AG04450 (cell line): ENCODE results near the gene IPP. TPM values are rescaled to one million over a fixed set of nuclear protein-coding genes. Genes with fewer than 3 reads are reported as not detected.

Source experiments
- CTCF ChIA-PET: fragments of 300-600, 350-600 bp; formaldehyde crosslinking; extraction: SDS; loops from one replicate; lab custom pipeline; 2022; ENCODE audit warnings: antibody characterized with exemption, inconsistent platforms; lab: Charles Lee
- POLR2A ChIA-PET: fragments of 350-600 bp; formaldehyde crosslinking; extraction: SDS; loops from one replicate; lab custom pipeline; 2021; ENCODE audit warnings: antibody characterized with exemption, inconsistent platforms; lab: Yijun Ruan, JAX
- DNase-seq: peaks from one replicate; pipeline ENCODE4 v3.0.0-alpha.2; 2011; ENCODE audit warnings: low read depth, low spot score
- H3K27ac ChIP-seq: one replicate; pipeline ENCODE4 v1.5.1; 2012; ENCODE audit warnings: low read depth, low read length, control low read depth
- H3K27me3 ChIP-seq: one replicate; pipeline ENCODE4 v1.6.0; 2012; ENCODE audit warnings: low read length; ENCODE audit not compliant: control insufficient read depth, insufficient read depth
- H3K4me3 ChIP-seq: 2 replicates; pipeline ENCODE4 v1.5.1; 2011; ENCODE audit warnings: mild to moderate bottlenecking, low read depth, low read length, control low read depth
- H3K9me3 ChIP-seq: 2 replicates; pipeline ENCODE4 v1.5.1; 2012; ENCODE audit warnings: low read length; ENCODE audit not compliant: control insufficient read depth, insufficient read depth
- CTCF ChIP-seq: IDR thresholded peaks from 2 replicates; pipeline ENCODE4 v1.5.1; 2011; ENCODE audit warnings: low read depth, low read length, control low read depth, inconsistent platforms
- polyA plus RNA-seq: library from polyadenylated mRNA; depleted of rRNA; stranded (reverse); fragments of >200 nt; gene quantifications from 2 replicates; pipeline ENCODE4 v1.2.3, GENCODE V29; 2011

IPP gene
- polyA plus RNA-seq, 1 experiment = 13.6 TPM

GRCh38 chr1:45789601-45790000, 39.1 kb upstream of the IPP start:
- ChIA-PET POLR2A (no interaction called here), CTCF (no interaction called here)
- DNase-seq = no peak
- no peak overlapping the region for H3K27ac ChIP-seq
- no peaks in the 10 kb centered on the region for H3K9me3 ChIP-seq
- no peak for TF ChIP-seq CTCF
- no peak overlapping the region for H3K4me3 ChIP-seq
- no peaks in the 10 kb centered on the region for H3K27me3 ChIP-seq

GRCh38 chr1:45787905-45788304, 37.5 kb upstream of the IPP start:
- Histone ChIP-seq H3K27me3 (no peaks in the 10 kb centered on the region), H3K4me3 (no peak overlapping the region), H3K27ac (no peak overlapping the region), H3K9me3 (no peaks in the 10 kb centered on the region)
- TF ChIP-seq CTCF = no peak
- DNase-seq = no peak
- POLR2A ChIA-PET = no interaction called here
- CTCF ChIA-PET = no interaction called here

GRCh38 chr1:45785583-45785982, 35.1 kb upstream of the IPP start:
- peaks cover 6% of the 10 kb centered on the region for H3K27me3 ChIP-seq
- no peak for TF ChIP-seq CTCF
- H3K27ac ChIP-seq = no peak overlapping the region
- no peaks in the 10 kb centered on the region for H3K9me3 ChIP-seq
- CTCF ChIA-PET = interaction anchor here (0.7 kb wide), 1 partner anchor 30 kb away, joined by 3 read pairs; no protein-coding TSS in a partner anchor
- DNase-seq = no peak
- H3K4me3 ChIP-seq = no peak overlapping the region
- POLR2A ChIA-PET = no interaction called here

GRCh38 chr1:45775794-45776193, 25.3 kb upstream of the IPP start:
- ChIA-PET POLR2A (no interaction called here), CTCF (no interaction called here)
- DNase-seq = no peak
- H3K9me3 ChIP-seq = no peaks in the 10 kb centered on the region
- H3K4me3 ChIP-seq = no peak overlapping the region
- peaks cover 3% of the 10 kb centered on the region for H3K27me3 ChIP-seq
- H3K27ac ChIP-seq = no peak overlapping the region
- TF ChIP-seq CTCF = no peak

GRCh38 chr1:45772971-45773370, 22.5 kb upstream of the IPP start:
- Histone ChIP-seq H3K4me3 (no peak overlapping the region), H3K9me3 (no peaks in the 10 kb centered on the region), H3K27me3 (no peaks in the 10 kb centered on the region), H3K27ac (no peak overlapping the region)
- no peak for TF ChIP-seq CTCF
- ChIA-PET POLR2A (no interaction called here), CTCF (no interaction called here)
- DNase-seq = no peak
